ENCODE measurements around the gene ZIC1. TPM values are rescaled to one million over a fixed set of nuclear protein-coding genes. Genes with fewer than 3 reads are reported as not detected.

The ZIC1 gene
- total RNA-seq, 2 donors from 2014 or later, result 0.19 TPM; not detected in 1

DNA sequence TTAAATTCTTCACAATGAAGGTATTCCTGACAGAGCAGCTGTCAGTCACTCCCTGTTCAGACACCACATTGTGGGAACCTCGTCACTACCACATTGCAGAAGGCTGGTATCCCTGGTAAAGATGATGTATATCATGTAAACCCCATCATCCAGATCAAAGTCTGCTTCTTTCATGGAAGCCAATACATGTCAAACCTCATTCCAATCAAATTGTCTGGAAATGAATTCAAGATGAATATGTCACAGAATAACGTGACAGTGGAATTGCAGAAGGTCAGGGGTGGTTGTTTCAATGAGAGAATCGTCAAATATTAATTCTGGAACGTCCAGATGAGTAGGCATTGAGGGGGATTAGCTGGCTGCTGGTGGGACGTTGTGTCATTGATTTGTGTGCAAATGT is 7.0 kb upstream of the ZIC1 start:
- Histone ChIP-seq H3K4me1 (no peaks in the 10 kb centered on the region), H3K9me3 (no peaks in the 10 kb centered on the region), H3K9ac (ENCODE audit: low read depth in 2 of 2, low read length in 2 of 2) (no peak overlapping the region), H3K4me3 (no peak overlapping the region), H3K36me3 (no peaks in the 10 kb centered on the region), H3K27ac (no peak overlapping the region), H3K27me3 (peaks cover 58% of the 10 kb centered on the region)
- intact Hi-C loops (cut with DNase I), result no loop called here
- no peak for DNase-seq
- TF ChIP-seq CTCF (IDR thresholded peaks at IDR 0.05), result no peak

GRCh38 chr3:147403511-147403910 is 5.7 kb upstream of the ZIC1 start:
- Histone ChIP-seq H3K27me3 (peaks cover 63% of the 10 kb centered on the region), H3K4me1 (no peaks in the 10 kb centered on the region), H3K9ac (ENCODE audit: low read depth in 2 of 2, low read length in 2 of 2) (no peak overlapping the region), H3K9me3 (no peaks in the 10 kb centered on the region), H3K27ac (no peak overlapping the region), H3K36me3 (no peaks in the 10 kb centered on the region), H3K4me3 (no peak overlapping the region)
- TF ChIP-seq CTCF (IDR thresholded peaks at IDR 0.05), result no peak
- DNase-seq, result no peak
- intact Hi-C loops (cut with DNase I), result no loop called here

- no peak for TF ChIP-seq CTCF (IDR thresholded peaks at IDR 0.05)
- DNase-seq, result no peak
- Histone ChIP-seq H3K4me1 (no peaks in the 10 kb centered on the region), H3K4me3 (no peak overlapping the region), H3K9me3 (no peaks in the 10 kb centered on the region), H3K27ac (no peak overlapping the region), H3K36me3 (no peaks in the 10 kb centered on the region), H3K27me3 (peaks cover 67% of the 10 kb centered on the region), H3K9ac (ENCODE audit: low read depth in 2 of 2, low read length in 2 of 2) (no peak overlapping the region)
- intact Hi-C loops (cut with DNase I), result no loop called here
Observed at GRCh38 chr3:147404000-147404799, 5.0 kb upstream of the ZIC1 start.

- peaks cover 73% of the 10 kb centered on the region for H3K27me3 ChIP-seq
- H3K9ac ChIP-seq (ENCODE audit: low read depth in 2 of 2, low read length in 2 of 2), result no peak overlapping the region
- TF ChIP-seq CTCF (IDR thresholded peaks at IDR 0.05), result no peak
- intact Hi-C loops (cut with DNase I), result no loop called here
- H3K27ac ChIP-seq, result no peak overlapping the region
- H3K9me3 ChIP-seq, result no peaks in the 10 kb centered on the region
- no peaks in the 10 kb centered on the region for H3K4me1 ChIP-seq
- DNase-seq, result no peak
- no peak overlapping the region for H3K4me3 ChIP-seq
- no peaks in the 10 kb centered on the region for H3K36me3 ChIP-seq
Observed at GRCh38 chr3:147404800-147405230, 4.3 kb upstream of the ZIC1 start.

DNA sequence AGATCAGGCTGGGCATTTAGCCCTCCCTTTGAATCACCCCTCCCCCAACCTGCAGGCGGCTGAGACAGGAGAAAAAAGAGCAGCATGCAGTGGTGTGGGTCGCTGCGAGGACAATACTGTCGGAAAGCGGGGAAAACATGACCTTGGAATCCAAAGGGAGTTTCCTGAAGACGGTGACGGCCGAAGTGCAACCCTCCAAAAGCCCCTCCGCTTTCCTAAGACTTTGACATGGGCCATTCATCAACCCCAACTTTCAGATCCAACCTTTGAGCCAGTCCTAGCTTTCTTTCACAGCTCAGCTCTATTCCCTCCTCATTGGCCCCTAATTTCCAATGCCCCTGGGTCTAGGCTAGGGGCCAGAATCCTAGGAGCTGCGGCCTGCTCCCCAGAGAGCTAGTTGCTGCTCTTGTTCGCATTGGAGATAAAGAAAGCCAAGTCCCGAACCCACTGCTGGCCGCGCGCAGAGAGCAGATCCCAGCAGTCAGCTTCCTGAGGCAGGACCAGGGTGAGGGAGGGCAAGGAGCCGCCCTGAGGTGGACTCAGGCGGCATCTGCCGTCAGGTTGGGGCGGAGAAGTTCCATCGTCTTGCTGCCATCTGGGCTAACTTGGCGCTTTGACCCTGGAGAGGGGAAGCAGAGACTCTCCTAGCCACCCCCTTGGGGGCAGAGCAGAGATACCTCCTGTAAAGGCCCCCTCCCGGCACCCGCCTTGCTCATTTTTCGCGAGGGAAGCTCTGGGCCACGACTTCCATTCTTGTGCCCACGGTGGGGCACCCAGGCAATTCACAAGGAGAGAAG is 3.7 kb upstream of the ZIC1 start:
- Histone ChIP-seq H3K9ac (ENCODE audit: low read depth in 2 of 2, low read length in 2 of 2) (no peak overlapping the region), H3K4me3 (no peak overlapping the region), H3K27ac (no peak overlapping the region), H3K9me3 (no peaks in the 10 kb centered on the region), H3K27me3 (peaks cover 78% of the 10 kb centered on the region), H3K36me3 (no peaks in the 10 kb centered on the region), H3K4me1 (no peaks in the 10 kb centered on the region)
- intact Hi-C loops (cut with DNase I), result no loop called here
- no peak for DNase-seq
- no peak for TF ChIP-seq CTCF (IDR thresholded peaks at IDR 0.05)

Data from colonic mucosa (tissue), 4 donors.